Uterus (tissue), 4 donors: ENCODE results near the gene NPB. TPM values are rescaled to one million over a fixed set of nuclear protein-coding genes. Genes with fewer than 3 reads are reported as not detected.

ENCODE experiments used
- DNase-seq, 2 donors: peaks; one replicate each; pipeline ENCODE4 v3.0.0-alpha.2; 2019 to 2020
- H3K27ac ChIP-seq, 2 donors: fragments of 200-600 bp; sonication (generic); 1 replicate in 1 of 2; 2 replicates in 1 of 2; pipeline ENCODE4 v1.5.1; 2016 to 2018
- H3K27me3 ChIP-seq, 2 donors: fragments of 200-600 bp; sonication (generic); one replicate each; pipeline ENCODE4 v1.5.1; 2018 to 2019; ENCODE audit warnings: control low read depth in 1 of 2
- H3K36me3 ChIP-seq, 2 donors: fragments of 200-600 bp; sonication (generic); one replicate each; pipeline ENCODE4 v1.5.1; 2019; ENCODE audit warnings: control low read depth in 1 of 2
- H3K4me1 ChIP-seq, 2 donors: fragments of 200-600 bp; sonication (generic); one replicate each; pipeline ENCODE4 v1.5.1; 2018 to 2019; ENCODE audit warnings: control low read depth in 1 of 2
- H3K4me3 ChIP-seq, 2 donors: fragments of 200-600 bp; sonication (generic); 1 replicate in 1 of 2; 2 replicates in 1 of 2; pipeline ENCODE4 v1.5.1; 2018 to 2019; ENCODE audit warnings: mild to moderate bottlenecking in 1 of 2
- H3K9me3 ChIP-seq, 2 donors: fragments of 200-600 bp; sonication (generic); one replicate each; pipeline ENCODE4 v1.5.1; 2019; ENCODE audit warnings: control low read depth in 1 of 2
- POLR2A ChIP-seq, 2 donors: fragments of 450-650 bp; IDR thresholded peaks; one replicate each; pipeline ENCODE4 v1.6.1; 2016; ENCODE audit warnings: antibody characterized with exemption in 2 of 2, mild to moderate bottlenecking in 1 of 2, moderate library complexity in 1 of 2
- intact Hi-C: fragments of 100-400 bp; cut with DNase I; formaldehyde crosslinking; loops from one replicate; pipeline ENCODE4 v1.15.1; 2023; ENCODE audit warnings: low total_unique reads
- total RNA-seq, 4 donors: library from RNA; depleted of rRNA in 3 of 4; stranded (reverse); fragments of >200 nt in 3 of 4; gene quantifications; one replicate each; pipeline versions ENCODE4 v1.1.0 to v1.2.4, GENCODE V29; 2014 to 2023
- TF ChIP-seq, protein P1 (sequence below), 4 experiments: fragments of 200-600 bp in 2 of 4; fragments of 450-650 bp in 2 of 4; sonication (generic) in 2 of 4; IDR thresholded peaks; one replicate each; pipeline ENCODE4 v1.5.1; 2016 to 2019; ENCODE audit warnings: antibody characterized with exemption in 4 of 4, mild to moderate bottlenecking in 2 of 4, moderate library complexity in 1 of 4
- donor health status: DM: yes; HTN: yes; CAD: no.

Gene NPB
- total RNA-seq, 4 donors from 2014 or later = 2.0 to 2.1 TPM; not detected in 2

DNA sequence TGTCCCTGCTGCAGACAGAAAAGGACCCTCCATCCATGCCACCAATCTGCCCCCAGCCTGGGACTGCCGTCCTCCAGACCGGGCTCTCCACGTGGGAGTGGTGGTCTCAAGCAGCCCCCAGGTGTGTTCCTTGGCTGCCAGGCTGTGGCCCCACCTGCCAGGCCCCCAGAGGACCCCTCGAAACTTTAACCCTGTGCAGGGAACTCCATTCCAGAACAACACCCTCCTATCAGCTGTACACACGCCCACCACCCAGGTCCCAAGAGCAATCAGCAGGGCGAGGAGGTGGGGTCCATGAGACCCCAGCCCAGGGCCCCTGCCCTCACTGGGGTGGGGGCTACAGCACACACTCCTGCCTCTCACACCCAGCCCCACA is 33.7 kb downstream of the NPB start:
- TF ChIP-seq, protein P1, sequence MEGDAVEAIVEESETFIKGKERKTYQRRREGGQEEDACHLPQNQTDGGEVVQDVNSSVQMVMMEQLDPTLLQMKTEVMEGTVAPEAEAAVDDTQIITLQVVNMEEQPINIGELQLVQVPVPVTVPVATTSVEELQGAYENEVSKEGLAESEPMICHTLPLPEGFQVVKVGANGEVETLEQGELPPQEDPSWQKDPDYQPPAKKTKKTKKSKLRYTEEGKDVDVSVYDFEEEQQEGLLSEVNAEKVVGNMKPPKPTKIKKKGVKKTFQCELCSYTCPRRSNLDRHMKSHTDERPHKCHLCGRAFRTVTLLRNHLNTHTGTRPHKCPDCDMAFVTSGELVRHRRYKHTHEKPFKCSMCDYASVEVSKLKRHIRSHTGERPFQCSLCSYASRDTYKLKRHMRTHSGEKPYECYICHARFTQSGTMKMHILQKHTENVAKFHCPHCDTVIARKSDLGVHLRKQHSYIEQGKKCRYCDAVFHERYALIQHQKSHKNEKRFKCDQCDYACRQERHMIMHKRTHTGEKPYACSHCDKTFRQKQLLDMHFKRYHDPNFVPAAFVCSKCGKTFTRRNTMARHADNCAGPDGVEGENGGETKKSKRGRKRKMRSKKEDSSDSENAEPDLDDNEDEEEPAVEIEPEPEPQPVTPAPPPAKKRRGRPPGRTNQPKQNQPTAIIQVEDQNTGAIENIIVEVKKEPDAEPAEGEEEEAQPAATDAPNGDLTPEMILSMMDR (IDR thresholded peaks at IDR 0.05) = no peak
- no peak for TF ChIP-seq POLR2A (IDR thresholded peaks at IDR 0.05)
- intact Hi-C loops = no loop called here
- Histone ChIP-seq H3K4me1 (peaks cover 0 to 7% of the 10 kb centered on the region in 2 donors), H3K9me3 (no peaks in the 10 kb centered on the region), H3K4me3 (no peak overlapping the region), H3K27ac (no peak overlapping the region), H3K27me3 (no peaks in the 10 kb centered on the region), H3K36me3 (no peaks in the 10 kb centered on the region)
- DNase-seq = no peak

DNA sequence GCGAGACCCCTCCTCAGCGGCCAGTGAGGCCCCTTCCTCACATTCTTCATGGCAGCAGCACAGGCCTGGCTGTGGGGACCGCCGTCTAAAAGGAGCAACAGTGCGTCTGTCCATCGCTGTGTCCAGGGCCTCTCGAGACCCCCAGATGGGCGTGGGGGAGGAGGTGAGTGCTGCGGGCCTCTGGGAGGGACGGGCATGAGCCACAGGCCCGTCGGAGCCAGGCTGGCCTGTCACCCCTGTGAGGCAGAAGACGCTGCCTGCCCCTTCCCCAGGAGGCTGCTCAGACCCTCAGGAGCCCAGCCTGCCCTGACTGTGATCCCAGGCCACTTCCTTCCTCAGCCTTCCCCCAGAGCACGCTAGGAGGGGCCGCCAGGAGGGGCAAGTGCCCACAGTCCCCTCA is 37.2 kb downstream of the NPB start:
- DNase-seq = no peak
- Histone ChIP-seq H3K36me3 (no peaks in the 10 kb centered on the region), H3K4me3 (no peak overlapping the region), H3K9me3 (no peaks in the 10 kb centered on the region), H3K4me1 (peaks cover 0 to 7% of the 10 kb centered on the region in 2 donors), H3K27me3 (no peaks in the 10 kb centered on the region), H3K27ac (no peak overlapping the region)
- intact Hi-C loops = no loop called here
- TF ChIP-seq, protein P1 (IDR thresholded peaks at IDR 0.05) = no peak
- TF ChIP-seq POLR2A (IDR thresholded peaks at IDR 0.05) = no peak

DNA sequence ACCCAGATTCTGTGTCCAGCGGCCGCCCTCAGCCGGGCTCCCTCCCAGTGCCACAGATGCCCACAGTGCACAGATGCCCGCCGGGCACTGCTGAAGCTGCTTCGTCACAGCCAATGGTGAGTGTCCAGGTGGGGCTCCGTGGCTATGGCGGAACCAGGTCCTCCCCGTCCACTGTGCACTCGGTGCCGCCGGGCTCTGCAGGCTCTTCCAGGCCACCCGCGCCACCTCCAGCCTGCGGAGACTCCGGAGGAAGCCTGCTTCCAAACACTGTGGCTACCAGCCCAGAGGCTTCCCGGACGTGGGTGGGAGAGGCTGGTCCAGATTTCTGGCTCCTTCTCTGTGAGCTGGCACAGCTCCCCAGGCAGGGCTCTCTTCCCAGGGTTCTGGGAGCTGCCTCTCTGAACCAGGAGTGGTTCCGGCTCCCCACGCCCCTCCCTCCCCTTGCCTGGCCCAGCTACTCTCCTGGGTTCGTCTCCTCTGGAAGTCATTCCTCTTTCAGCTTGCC is 37.9 kb downstream of the NPB start:
- H3K9me3 ChIP-seq = no peaks in the 10 kb centered on the region
- TF ChIP-seq, protein P1 (IDR thresholded peaks at IDR 0.05) = no peak
- TF ChIP-seq POLR2A (IDR thresholded peaks at IDR 0.05) = no peak
- no peak overlapping the region for H3K4me3 ChIP-seq
- H3K36me3 ChIP-seq = no peaks in the 10 kb centered on the region
- H3K4me1 ChIP-seq = peaks cover 0 to 7% of the 10 kb centered on the region in 2 donors
- peak in 1 of 2 donors; percentile 64 for DNase-seq
- intact Hi-C loops = no loop called here
- no peak overlapping the region for H3K27ac ChIP-seq
- H3K27me3 ChIP-seq = no peaks in the 10 kb centered on the region

DNA sequence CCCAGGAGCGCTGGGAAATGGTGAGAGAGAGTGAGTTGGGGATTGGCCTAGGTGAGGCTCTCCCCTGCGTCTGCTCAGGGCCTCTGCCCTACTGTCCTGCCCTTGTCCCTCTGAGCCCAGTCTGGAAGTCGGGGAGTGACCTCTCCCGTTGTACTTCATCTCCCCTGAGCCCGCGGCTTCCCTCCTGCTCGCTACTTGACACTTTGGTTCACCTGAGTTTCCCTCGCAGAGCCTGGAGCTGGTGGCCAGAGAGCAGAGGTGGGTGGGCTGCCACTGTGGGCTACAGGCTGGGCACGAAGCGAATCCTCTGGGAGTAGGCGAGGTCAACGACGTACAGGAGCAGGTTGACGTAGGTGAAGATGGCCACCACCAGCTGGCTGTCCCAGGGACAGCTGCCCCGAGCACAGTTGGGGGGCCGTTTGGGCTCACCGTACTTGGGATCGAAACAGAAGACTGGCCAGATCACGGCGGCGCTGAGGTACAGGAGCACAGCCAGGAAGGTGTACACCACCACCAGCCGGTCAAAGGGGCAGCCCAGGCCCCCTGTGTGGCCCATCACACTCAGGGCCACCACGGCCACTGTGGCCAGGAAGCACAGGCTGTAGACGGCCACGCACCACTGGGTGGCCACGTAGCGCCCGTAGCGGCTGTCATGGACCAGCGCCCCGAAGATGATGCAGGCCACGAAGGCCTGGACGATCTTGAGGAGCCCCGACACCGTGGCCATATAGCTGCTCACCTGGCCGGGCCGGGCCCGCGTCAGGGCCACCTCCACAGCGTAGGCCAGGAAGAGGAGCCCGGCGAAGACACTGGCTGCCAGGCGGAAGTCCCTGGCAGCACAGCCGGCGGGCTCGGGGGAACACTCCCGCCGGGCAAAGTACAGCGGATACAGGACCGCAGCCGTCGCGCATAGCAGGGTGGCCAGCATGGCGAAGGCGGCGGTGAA is 38.8 kb downstream of the NPB start:
- Histone ChIP-seq H3K27ac (no peak overlapping the region), H3K4me1 (peaks cover 0 to 7% of the 10 kb centered on the region in 2 donors), H3K9me3 (no peaks in the 10 kb centered on the region), H3K36me3 (no peaks in the 10 kb centered on the region), H3K4me3 (no peak overlapping the region), H3K27me3 (no peaks in the 10 kb centered on the region)
- TF ChIP-seq POLR2A (IDR thresholded peaks at IDR 0.05) = no peak
- DNase-seq = no peak
- intact Hi-C loops = no loop called here

DNA sequence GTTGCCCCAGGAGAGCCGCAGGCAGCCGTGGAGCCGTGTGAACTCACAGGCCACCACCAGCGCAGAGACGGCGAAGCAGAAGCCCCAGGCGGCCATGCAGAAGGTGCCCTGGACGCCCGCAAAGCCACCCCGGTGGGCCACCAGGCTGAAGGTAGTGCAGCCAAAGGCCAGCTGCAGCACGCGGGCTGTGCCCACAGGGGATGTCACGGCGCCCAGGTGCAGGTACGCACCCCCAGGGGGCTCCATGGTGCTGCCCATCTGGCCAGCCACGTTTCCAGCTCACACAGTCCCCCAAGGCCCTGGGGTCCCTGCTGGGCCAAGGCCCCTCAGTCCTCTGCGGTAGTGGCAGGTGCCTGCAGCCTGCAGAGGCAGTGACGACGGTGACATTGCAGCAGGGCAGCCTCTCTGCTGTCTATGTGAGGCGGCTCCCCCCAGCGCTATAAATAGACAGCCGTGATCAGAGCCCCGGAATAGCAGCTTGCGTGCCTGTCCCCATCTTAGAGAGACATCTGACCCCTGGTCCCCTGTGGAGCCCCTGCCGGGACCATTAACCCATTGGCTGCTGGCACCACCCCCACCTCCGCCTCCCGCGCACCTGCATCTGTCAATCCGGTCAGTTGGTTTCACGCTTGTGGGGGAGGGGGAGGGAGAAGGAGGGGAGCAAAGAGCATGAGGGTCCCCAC is 39.6 kb downstream of the NPB start:
- no peak for DNase-seq
- Histone ChIP-seq H3K4me1 (peaks cover 0 to 7% of the 10 kb centered on the region in 2 donors), H3K9me3 (no peaks in the 10 kb centered on the region), H3K27ac (no peak overlapping the region), H3K27me3 (no peaks in the 10 kb centered on the region), H3K36me3 (no peaks in the 10 kb centered on the region), H3K4me3 (no peak overlapping the region)
- no peak for TF ChIP-seq POLR2A (IDR thresholded peaks at IDR 0.05)
- TF ChIP-seq, protein P1 (IDR thresholded peaks at IDR 0.05) = no peak
- intact Hi-C loops = no loop called here
